C4-2B (cell line): ENCODE data around the gene SCFD2.

Experiments used
- CTCF ChIP-seq: fragments of 450-650 bp; conservative IDR thresholded peaks from 2 replicates; pipeline ENCODE4 v1.5.1; 2017; ENCODE audit warnings: mild to moderate bottlenecking
- ZFX ChIP-seq: fragments of 450-650 bp; IDR thresholded peaks from 2 replicates; pipeline ENCODE4 v1.6.1; 2017

- TF ChIP-seq CTCF (peak; percentile 66), ZFX (no peak)
Observed at GRCh38 chr4:53015681-53016080, 350.2 kb downstream of the SCFD2 start.
